HL-60 (cell line): ENCODE data around the gene ARL4D.

Experiments used
- CTCF ChIP-seq: IDR thresholded peaks from one replicate; pipeline ENCODE4 v1.5.1; 2011; ENCODE audit warnings: low read length, control low read depth, inconsistent platforms; ENCODE audit not compliant: insufficient read depth
- GABPA ChIP-seq: IDR thresholded peaks from 2 replicates; pipeline ENCODE4 v1.6.1; 2012; ENCODE audit warnings: low read depth
- POLR2AphosphoS5 ChIP-seq: IDR thresholded peaks from 2 replicates; pipeline ENCODE4 v1.6.1; 2012; ENCODE audit warnings: low read depth
- REST ChIP-seq: IDR thresholded peaks from 2 replicates; pipeline ENCODE4 v1.6.1; 2012; ENCODE audit warnings: low read depth; ENCODE audit not compliant: insufficient replicate concordance
- SPI1 ChIP-seq: IDR thresholded peaks from 2 replicates; pipeline ENCODE4 v1.6.1; 2012; ENCODE audit warnings: low read depth, mild to moderate bottlenecking, borderline replicate concordance

DNA sequence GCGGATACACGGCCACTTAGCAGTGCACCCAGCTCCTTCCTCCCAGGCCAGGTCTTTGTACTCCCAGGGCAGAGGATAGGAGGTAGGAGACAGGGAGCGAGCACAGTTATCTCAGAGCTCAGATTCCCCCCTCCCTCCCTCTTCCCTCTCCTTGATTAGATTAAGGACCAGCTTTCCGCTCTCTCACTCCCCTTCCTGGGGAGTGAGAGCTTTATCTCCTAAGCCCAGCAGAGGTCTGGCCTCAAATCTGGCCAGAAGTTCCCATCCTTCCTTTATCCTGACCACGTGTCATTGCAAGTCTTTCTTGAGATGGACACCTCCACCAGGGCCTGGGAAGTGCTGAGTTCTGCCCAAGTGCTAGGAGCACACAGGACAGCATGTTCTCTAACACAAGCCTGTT, 5.1 kb downstream of the ARL4D start:
- TF ChIP-seq REST (no peak), CTCF (no peak), POLR2AphosphoS5 (no peak), GABPA (no peak), SPI1 (no peak)
